OCI-LY1 (cell line): ENCODE results near the gene RBP3.

Source experiments
- EZH2 ChIP-seq: fragments of 200-600 bp; sonication (generic), shearing (Covaris generic); IDR thresholded peaks from 2 replicates; pipeline ENCODE4 v1.8.0; 2017; ENCODE audit warnings: borderline replicate concordance, mixed run types, mild to moderate bottlenecking, antibody characterized with exemption, low read length, moderate library complexity, mixed read lengths
- TF ChIP-seq, protein P1 (sequence below): fragments of 200-600 bp; sonication (generic), shearing (Covaris generic); IDR thresholded peaks from 2 replicates; pipeline ENCODE4 v1.5.1; 2017; ENCODE audit warnings: mild to moderate bottlenecking, antibody characterized with exemption, low read length, moderate library complexity, mixed read lengths

DNA sequence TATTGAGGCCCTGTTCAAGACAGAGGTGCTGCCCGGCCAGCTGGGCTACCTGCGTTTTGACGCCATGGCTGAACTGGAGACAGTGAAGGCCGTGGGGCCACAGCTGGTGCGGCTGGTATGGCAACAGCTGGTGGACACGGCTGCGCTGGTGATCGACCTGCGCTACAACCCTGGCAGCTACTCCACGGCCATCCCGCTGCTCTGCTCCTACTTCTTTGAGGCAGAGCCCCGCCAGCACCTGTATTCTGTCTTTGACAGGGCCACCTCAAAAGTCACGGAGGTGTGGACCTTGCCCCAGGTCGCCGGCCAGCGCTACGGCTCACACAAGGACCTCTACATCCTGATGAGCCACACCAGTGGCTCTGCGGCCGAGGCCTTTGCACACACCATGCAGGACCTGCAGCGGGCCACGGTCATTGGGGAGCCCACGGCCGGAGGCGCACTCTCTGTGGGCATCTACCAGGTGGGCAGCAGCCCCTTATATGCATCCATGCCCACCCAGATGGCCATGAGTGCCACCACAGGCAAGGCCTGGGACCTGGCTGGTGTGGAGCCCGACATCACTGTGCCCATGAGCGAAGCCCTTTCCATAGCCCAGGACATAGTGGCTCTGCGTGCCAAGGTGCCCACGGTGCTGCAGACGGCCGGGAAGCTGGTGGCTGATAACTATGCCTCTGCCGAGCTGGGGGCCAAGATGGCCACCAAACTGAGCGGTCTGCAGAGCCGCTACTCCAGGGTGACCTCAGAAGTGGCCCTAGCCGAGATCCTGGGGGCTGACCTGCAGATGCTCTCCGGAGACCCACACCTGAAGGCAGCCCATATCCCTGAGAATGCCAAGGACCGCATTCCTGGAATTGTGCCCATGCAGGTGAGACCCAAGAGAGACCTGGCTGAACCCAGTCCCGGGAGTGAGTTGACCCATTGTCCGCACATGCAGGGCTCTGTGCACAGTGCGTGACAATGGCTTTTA lies 2.8 kb downstream of the RBP3 start:
- TF ChIP-seq EZH2 = no peak
- TF ChIP-seq, protein P1, sequence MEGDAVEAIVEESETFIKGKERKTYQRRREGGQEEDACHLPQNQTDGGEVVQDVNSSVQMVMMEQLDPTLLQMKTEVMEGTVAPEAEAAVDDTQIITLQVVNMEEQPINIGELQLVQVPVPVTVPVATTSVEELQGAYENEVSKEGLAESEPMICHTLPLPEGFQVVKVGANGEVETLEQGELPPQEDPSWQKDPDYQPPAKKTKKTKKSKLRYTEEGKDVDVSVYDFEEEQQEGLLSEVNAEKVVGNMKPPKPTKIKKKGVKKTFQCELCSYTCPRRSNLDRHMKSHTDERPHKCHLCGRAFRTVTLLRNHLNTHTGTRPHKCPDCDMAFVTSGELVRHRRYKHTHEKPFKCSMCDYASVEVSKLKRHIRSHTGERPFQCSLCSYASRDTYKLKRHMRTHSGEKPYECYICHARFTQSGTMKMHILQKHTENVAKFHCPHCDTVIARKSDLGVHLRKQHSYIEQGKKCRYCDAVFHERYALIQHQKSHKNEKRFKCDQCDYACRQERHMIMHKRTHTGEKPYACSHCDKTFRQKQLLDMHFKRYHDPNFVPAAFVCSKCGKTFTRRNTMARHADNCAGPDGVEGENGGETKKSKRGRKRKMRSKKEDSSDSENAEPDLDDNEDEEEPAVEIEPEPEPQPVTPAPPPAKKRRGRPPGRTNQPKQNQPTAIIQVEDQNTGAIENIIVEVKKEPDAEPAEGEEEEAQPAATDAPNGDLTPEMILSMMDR = no peak
